Naive thymus-derived CD4-positive, alpha-beta T cell (primary cell): ENCODE results near the gene COL9A3. TPM values are rescaled to one million over a fixed set of nuclear protein-coding genes. Genes with fewer than 3 reads are reported as not detected.

ENCODE experiments used
- ATAC-seq: fragments of 150-1000 bp; cut with Tn5 transposase; 2 replicates; pipeline ENCODE4 v1.10.0; 2021; ENCODE audit warnings: mild to moderate bottlenecking, moderate library complexity
- CTCF ChIA-PET: fragments of 350-600 bp; sonication (Branson Sonifier 250); formaldehyde crosslinking; loops from one replicate; lab custom pipeline; 2021; ENCODE audit warnings: antibody characterized with exemption; lab: Charles Lee
- POLR2A ChIA-PET: fragments of 350-600 bp; sonication (Branson Sonifier 250); formaldehyde crosslinking; loops from one replicate; lab custom pipeline; 2021; ENCODE audit warnings: antibody characterized with exemption, inconsistent platforms; lab: Charles Lee
- DNase-seq, 9 donors: peaks; one replicate each; pipeline versions ENCODE4 v3.0.0 to v3.0.0-alpha.2; 2020 to 2022; ENCODE audit warnings: mixed read lengths in 1 of 9
- H3K27ac ChIP-seq: one replicate; pipeline ENCODE4 v1.7.0; 2013; ENCODE audit warnings: mild to moderate bottlenecking, low read depth, low read length, moderate library complexity
- H3K27me3 ChIP-seq, 2 donors: one replicate each; pipeline ENCODE4 v1.7.0; 2013; ENCODE audit warnings: low read length in 2 of 2, mild to moderate bottlenecking in 2 of 2, moderate library complexity in 2 of 2; ENCODE audit not compliant: control insufficient read depth in 2 of 2, insufficient read depth in 2 of 2
- H3K36me3 ChIP-seq, 3 experiments: 1 replicate in 2 of 3; 2 replicates in 1 of 3; pipeline ENCODE4 v1.7.0; 2013; ENCODE audit warnings: low read length in 3 of 3, mild to moderate bottlenecking in 3 of 3, moderate library complexity in 1 of 3; ENCODE audit not compliant: insufficient read depth in 3 of 3, control insufficient read depth in 2 of 3
- H3K4me1 ChIP-seq, 2 donors: one replicate each; pipeline ENCODE4 v1.7.0; 2013; ENCODE audit warnings: low read length in 2 of 2, mild to moderate bottlenecking in 2 of 2, moderate library complexity in 1 of 2; ENCODE audit not compliant: control insufficient read depth in 2 of 2, insufficient read depth in 2 of 2
- H3K4me3 ChIP-seq: 2 replicates; pipeline ENCODE4 v1.7.0; 2013; ENCODE audit warnings: mild to moderate bottlenecking, low read length
- H3K9me3 ChIP-seq, 3 experiments: 1 replicate in 2 of 3; 2 replicates in 1 of 3; pipeline ENCODE4 v1.7.0; 2013; ENCODE audit warnings: low read length in 3 of 3; ENCODE audit not compliant: control insufficient read depth in 2 of 3
- H3K27ac Mint-ChIP-seq, 9 donors: one replicate each; pipeline ENCODE4 v1.8.0; 2020 to 2022; ENCODE audit warnings: mixed read lengths in 9 of 9, mild to moderate bottlenecking in 8 of 9, moderate library complexity in 5 of 9, inconsistent platforms in 2 of 9
- H3K27me3 Mint-ChIP-seq, 5 donors: one replicate each; pipeline ENCODE4 v1.8.0; 2021 to 2022; ENCODE audit warnings: mixed read lengths in 5 of 5, mild to moderate bottlenecking in 1 of 5
- H3K36me3 Mint-ChIP-seq, 5 donors: one replicate each; pipeline ENCODE4 v1.8.0; 2020 to 2022; ENCODE audit warnings: mixed read lengths in 5 of 5, mild to moderate bottlenecking in 3 of 5, inconsistent platforms in 1 of 5
- H3K4me1 Mint-ChIP-seq, 7 donors: one replicate each; pipeline ENCODE4 v1.8.0; 2020 to 2022; ENCODE audit warnings: mixed read lengths in 7 of 7, mild to moderate bottlenecking in 3 of 7, inconsistent platforms in 1 of 7
- H3K4me3 Mint-ChIP-seq, 10 donors: one replicate each; pipeline ENCODE4 v1.8.0; 2020 to 2022; ENCODE audit warnings: mild to moderate bottlenecking in 10 of 10, mixed read lengths in 10 of 10, moderate library complexity in 6 of 10, inconsistent platforms in 2 of 10
- H3K9me3 Mint-ChIP-seq, 11 donors: one replicate each; pipeline ENCODE4 v1.8.0; 2020 to 2022; ENCODE audit warnings: mixed read lengths in 11 of 11, mild to moderate bottlenecking in 4 of 11, inconsistent platforms in 1 of 11, moderate library complexity in 1 of 11
- intact Hi-C, 2 donors: fragments of 100-400 bp; cut with micrococcal nuclease; formaldehyde crosslinking; loops; one replicate each; pipeline ENCODE4 v1.15.1; 2023
- polyA plus RNA-seq, 2 donors: library from polyadenylated mRNA; unstranded; fragments of 300-500 nt; fragmentation: Illumina TruSeq; gene quantifications; one replicate each; pipeline ENCODE4 v1.2.3, GENCODE V29; 2021
- total RNA-seq, 6 experiments: library from RNA in 5 of 6; stranded (reverse) in 5 of 6; gene quantifications; 1 replicate in 5 of 6; 2 replicates in 1 of 6; pipeline ENCODE4 v1.2.3 and lab custom pipeline; 2021 to 2026

Gene COL9A3
- total and polyA plus RNA-seq, 7 experiments from 2014 or later, result 0.32 to 0.59 TPM; not detected in 5

GRCh38 chr20:62881662-62882395 lies 65.0 kb downstream of the COL9A3 start:
- Mint-ChIP-seq H3K4me1 (peaks cover 0 to 13% (median 11%) of the 10 kb centered on the region in 7 donors), H3K9me3 (no peaks in the 10 kb centered on the region), H3K27ac (peak overlapping the region in 1 of 9 donors; percentile 28), H3K36me3 (peaks cover 4 to 12% (median 10%) of the 10 kb centered on the region in 5 donors), H3K27me3 (no peaks in the 10 kb centered on the region), H3K4me3 (no peak overlapping the region)
- no peak for DNase-seq
- ChIA-PET POLR2A (interaction anchor here (1.3 kb wide), 1 partner anchor 14 kb away, joined by 3 read pairs; no protein-coding TSS in a partner anchor), CTCF (interaction anchor here (1.2 kb wide), 1 partner anchor 10 kb away, joined by 3 read pairs; no protein-coding TSS in a partner anchor)
- H3K27ac ChIP-seq, result no peak overlapping the region
- intact Hi-C loops, result no loop called here
- H3K27me3 ChIP-seq, result no peaks in the 10 kb centered on the region
- H3K36me3 ChIP-seq, result peaks cover 0 to 45% (median 4%) of the 10 kb centered on the region in 3 experiments
- H3K4me1 ChIP-seq, result no peaks in the 10 kb centered on the region
- no peaks in the 10 kb centered on the region for H3K9me3 ChIP-seq
- no peak for ATAC-seq
- H3K4me3 ChIP-seq, result no peak overlapping the region

GRCh38 chr20:62882426-62882825 lies 65.6 kb downstream of the COL9A3 start:
- Histone ChIP-seq H3K9me3 (no peaks in the 10 kb centered on the region), H3K36me3 (peaks cover 0 to 51% (median 4%) of the 10 kb centered on the region in 3 experiments), H3K27ac (no peak overlapping the region), H3K4me3 (no peak overlapping the region), H3K27me3 (no peaks in the 10 kb centered on the region), H3K4me1 (no peaks in the 10 kb centered on the region)
- POLR2A ChIA-PET, result interaction anchor here (1.3 kb wide), 1 partner anchor 14 kb away, joined by 3 read pairs; no protein-coding TSS in a partner anchor
- Mint-ChIP-seq H3K27me3 (no peaks in the 10 kb centered on the region), H3K4me3 (no peak overlapping the region), H3K9me3 (no peaks in the 10 kb centered on the region), H3K27ac (no peak overlapping the region), H3K36me3 (peaks cover 4 to 12% (median 12%) of the 10 kb centered on the region in 5 donors), H3K4me1 (peaks cover 0 to 18% (median 14%) of the 10 kb centered on the region in 7 donors)
- intact Hi-C loops, result no loop called here
- CTCF ChIA-PET, result interaction anchor here (1.2 kb wide), 1 partner anchor 9 kb away, joined by 3 read pairs; no protein-coding TSS in a partner anchor
- DNase-seq (no peak), ATAC-seq (no peak)

GRCh38 chr20:62884556-62884955 lies 67.7 kb downstream of the COL9A3 start:
- no peak overlapping the region for H3K4me3 ChIP-seq
- POLR2A ChIA-PET, result interaction anchor here (1.4 kb wide), 1 partner anchor 125 kb away, joined by 3 read pairs; no protein-coding TSS in a partner anchor
- ATAC-seq (no peak), DNase-seq (no peak)
- no peaks in the 10 kb centered on the region for H3K4me1 ChIP-seq
- H3K27ac ChIP-seq, result no peak overlapping the region
- Mint-ChIP-seq H3K27ac (peak overlapping the region in 4 of 9 donors; percentile 5 to 60 (median 14)), H3K9me3 (no peaks in the 10 kb centered on the region), H3K27me3 (no peaks in the 10 kb centered on the region), H3K4me3 (no peak overlapping the region), H3K4me1 (peaks cover 0 to 18% (median 13%) of the 10 kb centered on the region in 7 donors), H3K36me3 (peaks cover 4 to 20% (median 7%) of the 10 kb centered on the region in 5 donors)
- peaks cover 3 to 68% (median 11%) of the 10 kb centered on the region in 3 experiments for H3K36me3 ChIP-seq
- intact Hi-C loops, result no loop called here
- H3K9me3 ChIP-seq, result no peaks in the 10 kb centered on the region
- H3K27me3 ChIP-seq, result no peaks in the 10 kb centered on the region
- CTCF ChIA-PET, result interaction anchor here (1.1 kb wide), 1 partner anchor 9 kb away, joined by 3 read pairs; no protein-coding TSS in a partner anchor

GRCh38 chr20:62885046-62885895 lies 68.4 kb downstream of the COL9A3 start:
- ChIA-PET CTCF (interaction anchor here (1.1 kb wide), 1 partner anchor 10 kb away, joined by 3 read pairs; no protein-coding TSS in a partner anchor), POLR2A (interaction anchor here (1.4 kb wide), 1 partner anchor 124 kb away, joined by 3 read pairs; no protein-coding TSS in a partner anchor)
- no peak overlapping the region for H3K4me3 ChIP-seq
- DNase-seq (no peak), ATAC-seq (no peak)
- H3K36me3 ChIP-seq, result peaks cover 10 to 70% (median 18%) of the 10 kb centered on the region in 3 experiments
- Mint-ChIP-seq H3K9me3 (no peaks in the 10 kb centered on the region), H3K27ac (peak overlapping the region in 3 of 9 donors; percentile 12 to 42 (median 23)), H3K4me1 (peaks cover 0 to 21% (median 14%) of the 10 kb centered on the region in 7 donors), H3K4me3 (no peak overlapping the region), H3K27me3 (no peaks in the 10 kb centered on the region), H3K36me3 (peaks cover 4 to 27% (median 7%) of the 10 kb centered on the region in 5 donors)
- intact Hi-C loops, result no loop called here
- H3K27ac ChIP-seq, result no peak overlapping the region
- peaks cover 0 to 2% of the 10 kb centered on the region in 2 donors for H3K4me1 ChIP-seq
- H3K9me3 ChIP-seq, result no peaks in the 10 kb centered on the region
- H3K27me3 ChIP-seq, result no peaks in the 10 kb centered on the region

DNA sequence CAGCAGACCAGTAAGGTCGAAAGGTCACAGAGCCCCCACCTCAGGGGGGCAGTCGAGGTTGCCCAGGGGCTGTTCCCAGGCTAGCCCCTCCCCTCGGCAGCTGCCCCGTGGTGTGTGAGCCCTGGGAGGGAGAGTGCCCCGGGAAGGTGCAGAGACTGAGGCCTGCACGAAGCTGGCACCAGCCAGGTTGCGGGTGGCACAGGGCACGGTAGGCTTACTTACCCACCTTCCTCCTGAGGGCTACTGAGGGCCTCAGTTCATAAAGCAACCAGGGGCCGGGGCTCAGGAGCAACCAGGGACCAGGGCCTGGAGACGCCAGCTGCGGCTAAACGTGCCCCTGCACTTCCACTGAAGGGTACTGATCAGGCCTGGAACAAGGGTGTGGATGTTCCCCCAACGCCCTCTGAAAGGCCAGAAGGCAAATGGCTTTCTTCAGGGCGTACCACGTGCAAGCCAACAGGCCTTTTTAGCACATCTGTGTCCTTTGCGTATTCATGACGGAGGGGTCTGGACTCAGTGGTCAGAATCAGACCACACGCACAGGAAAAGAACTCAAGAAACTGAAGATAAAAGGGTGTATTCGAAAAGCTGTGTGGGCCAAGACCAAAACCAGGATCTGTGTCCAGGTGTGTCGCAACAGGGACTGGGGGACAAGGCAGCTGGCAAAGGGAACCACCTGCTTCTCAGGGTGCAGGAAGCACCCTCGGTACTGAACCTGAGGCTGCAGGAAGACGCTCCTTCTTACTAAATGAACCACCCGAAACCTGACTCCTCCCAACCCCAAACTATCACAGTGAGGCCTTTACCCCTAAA lies 69.3 kb downstream of the COL9A3 start:
- DNase-seq (no peak), ATAC-seq (no peak)
- ChIA-PET CTCF (no interaction called here), POLR2A (interaction anchor here (0.6 to 1.4 kb wide), 3 partner anchors 11 to 123 kb away, joined by 3 to 4 read pairs (median 3); no protein-coding TSS in a partner anchor)
- Histone ChIP-seq H3K27ac (no peak overlapping the region), H3K4me3 (no peak overlapping the region), H3K36me3 (peaks cover 19 to 70% (median 22%) of the 10 kb centered on the region in 3 experiments), H3K4me1 (peaks cover 0 to 10% of the 10 kb centered on the region in 2 donors), H3K9me3 (no peaks in the 10 kb centered on the region), H3K27me3 (no peaks in the 10 kb centered on the region)
- H3K27me3 Mint-ChIP-seq, result no peaks in the 10 kb centered on the region
- no peaks in the 10 kb centered on the region for H3K9me3 Mint-ChIP-seq
- H3K36me3 Mint-ChIP-seq, result peaks cover 4 to 33% (median 12%) of the 10 kb centered on the region in 5 donors
- H3K4me3 Mint-ChIP-seq, result peak overlapping the region in 3 of 10 donors; percentile 4 to 38 (median 36)
- peak overlapping the region in 8 of 9 donors; percentile 20 to 90 (median 77) for H3K27ac Mint-ChIP-seq
- peaks cover 7 to 30% (median 22%) of the 10 kb centered on the region in 7 donors for H3K4me1 Mint-ChIP-seq
- intact Hi-C loops, result no loop called here
